Activated CD4-positive, alpha-beta T cell treated with anti-CD3 and anti-CD28 coated beads for 48 hours (primary cell): ENCODE measurements around the gene JKAMP.
"Not testable (repeated sequence)": the region's sequence is repeated elsewhere in the genome, so short reads cannot be mapped to it uniquely, and the experiment has no call there.

ENCODE experiments used
- DNase-seq: peaks from one replicate; pipeline ENCODE4 v3.0.0-alpha.2; 2020

Gene JKAMP

GRCh38 chr14:59483819-59484638 is at the start of gene JKAMP, which contains the start of gene L3HYPDH:
Gene JKAMP (plus strand): TSS chr14:59484517. CDS start chr14:59484590, 73 bp downstream.
Gene L3HYPDH (minus strand): TSS chr14:59484408. CDS start chr14:59484316, 92 bp downstream.
- peak; percentile 99 for DNase-seq

- no peak for DNase-seq
These were observed 49.2 kb upstream of the JKAMP start for GRCh38 chr14:59435101-59435500.

GRCh38 chr14:59435987-59436386 is 48.3 kb upstream of the JKAMP start:
- DNase-seq, result no peak

- DNase-seq, result no peak
These were observed 46.1 kb upstream of the JKAMP start for GRCh38 chr14:59438195-59438647.

- no peak for DNase-seq
These were observed 44.9 kb upstream of the JKAMP start for GRCh38 chr14:59439256-59439965.

GRCh38 chr14:59448673-59449072 is 35.6 kb upstream of the JKAMP start:
- not testable (repeated sequence) for DNase-seq

- DNase-seq, result no peak
These were observed 33.6 kb upstream of the JKAMP start for GRCh38 chr14:59450716-59451115.

- no peak for DNase-seq
These were observed 32.5 kb upstream of the JKAMP start for GRCh38 chr14:59451849-59452248.

GRCh38 chr14:59454139-59454538 is 30.2 kb upstream of the JKAMP start:
- DNase-seq, result no peak

- DNase-seq, result no peak
These were observed 28.9 kb upstream of the JKAMP start for GRCh38 chr14:59455411-59455810.

GRCh38 chr14:59458486-59458885 is 25.8 kb upstream of the JKAMP start:
- DNase-seq, result no peak

GRCh38 chr14:59460378-59460777 is 23.9 kb upstream of the JKAMP start:
- DNase-seq, result no peak

- DNase-seq, result no peak
These were observed 22.4 kb upstream of the JKAMP start for GRCh38 chr14:59461891-59462290.

GRCh38 chr14:59463787-59464485 is 20.4 kb upstream of the JKAMP start:
- peak; percentile 62 for DNase-seq

- peak; percentile 57 for DNase-seq
These were observed 19.6 kb upstream of the JKAMP start for GRCh38 chr14:59464486-59465315.

- DNase-seq, result no peak
These were observed 18.8 kb upstream of the JKAMP start, which contains the start of gene GPR135 for GRCh38 chr14:59465316-59466135. Gene GPR135 (minus strand): TSS chr14:59465380. CDS start chr14:59465226, 154 bp downstream.

- DNase-seq, result no peak
These were observed 10.1 kb upstream of the JKAMP start for GRCh38 chr14:59474172-59474571.

- no peak for DNase-seq
These were observed 8.6 kb upstream of the JKAMP start for GRCh38 chr14:59475709-59476108.

- DNase-seq, result no peak
These were observed 5.8 kb upstream of the JKAMP start for GRCh38 chr14:59478540-59478939.

GRCh38 chr14:59480166-59480565 is 4.2 kb upstream of the JKAMP start:
- DNase-seq, result no peak

- no peak for DNase-seq
These were observed 2.9 kb upstream of the JKAMP start for GRCh38 chr14:59481407-59481806.
